OCI-LY3 (cell line): ENCODE measurements around the gene DYNC1I1.

ENCODE experiments used
- EZH2phosphoT487 ChIP-seq: fragments of 200-600 bp; shearing (Covaris generic); IDR thresholded peaks from 2 replicates; pipeline ENCODE4 v1.6.1; 2018; ENCODE audit warnings: antibody characterized with exemption, mixed run types, low read depth
- TF ChIP-seq, protein P1 (sequence below): fragments of 200-600, 300-600 bp; sonication (generic); IDR thresholded peaks from 2 replicates; pipeline ENCODE4 v1.5.1; 2014; ENCODE audit warnings: antibody characterized with exemption, low read length, low read depth

DNA sequence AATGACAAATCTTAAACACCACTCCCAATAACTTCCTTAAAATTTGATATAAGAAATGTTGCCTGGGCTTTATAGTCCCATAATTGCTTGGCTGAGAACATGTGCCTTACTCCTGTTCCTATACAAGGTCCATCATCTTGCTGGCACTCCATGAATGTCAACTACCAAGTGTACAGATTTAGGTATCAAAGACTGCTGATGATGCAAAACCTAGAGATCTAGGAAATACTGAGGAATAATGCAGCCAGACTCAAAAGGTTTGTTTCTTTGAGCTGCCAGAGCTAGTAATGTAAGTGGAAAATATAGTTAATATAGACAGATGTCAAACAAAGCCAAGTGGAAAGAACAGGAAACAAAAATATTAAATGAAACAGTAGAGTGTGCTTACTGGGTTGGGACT, 121.1 kb downstream of the DYNC1I1 start:
- TF ChIP-seq, protein P1, sequence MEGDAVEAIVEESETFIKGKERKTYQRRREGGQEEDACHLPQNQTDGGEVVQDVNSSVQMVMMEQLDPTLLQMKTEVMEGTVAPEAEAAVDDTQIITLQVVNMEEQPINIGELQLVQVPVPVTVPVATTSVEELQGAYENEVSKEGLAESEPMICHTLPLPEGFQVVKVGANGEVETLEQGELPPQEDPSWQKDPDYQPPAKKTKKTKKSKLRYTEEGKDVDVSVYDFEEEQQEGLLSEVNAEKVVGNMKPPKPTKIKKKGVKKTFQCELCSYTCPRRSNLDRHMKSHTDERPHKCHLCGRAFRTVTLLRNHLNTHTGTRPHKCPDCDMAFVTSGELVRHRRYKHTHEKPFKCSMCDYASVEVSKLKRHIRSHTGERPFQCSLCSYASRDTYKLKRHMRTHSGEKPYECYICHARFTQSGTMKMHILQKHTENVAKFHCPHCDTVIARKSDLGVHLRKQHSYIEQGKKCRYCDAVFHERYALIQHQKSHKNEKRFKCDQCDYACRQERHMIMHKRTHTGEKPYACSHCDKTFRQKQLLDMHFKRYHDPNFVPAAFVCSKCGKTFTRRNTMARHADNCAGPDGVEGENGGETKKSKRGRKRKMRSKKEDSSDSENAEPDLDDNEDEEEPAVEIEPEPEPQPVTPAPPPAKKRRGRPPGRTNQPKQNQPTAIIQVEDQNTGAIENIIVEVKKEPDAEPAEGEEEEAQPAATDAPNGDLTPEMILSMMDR, result no peak
- TF ChIP-seq EZH2phosphoT487, result no peak
